MM.1S (cell line): ENCODE measurements around the gene THAP9.

Experiments used
- EZH2 ChIP-seq: fragments of 300-600 bp; sonication (generic); optimal IDR thresholded peaks from 2 replicates; pipeline ENCODE3; 2017; ENCODE audit warnings: low read depth, mild to moderate bottlenecking, antibody characterized with exemption, low read length, mixed read lengths
- EZH2phosphoT487 ChIP-seq: fragments of 300-600 bp; sonication (generic); IDR thresholded peaks from 2 replicates; pipeline ENCODE4 v1.6.1; 2018; ENCODE audit warnings: antibody characterized with exemption, low read length
- TF ChIP-seq, protein P1 (sequence below): fragments of 300-600 bp; sonication (generic); IDR thresholded peaks from 2 replicates; pipeline ENCODE4 v1.5.1; 2016; ENCODE audit warnings: antibody characterized with exemption, low read length, mixed read lengths

DNA sequence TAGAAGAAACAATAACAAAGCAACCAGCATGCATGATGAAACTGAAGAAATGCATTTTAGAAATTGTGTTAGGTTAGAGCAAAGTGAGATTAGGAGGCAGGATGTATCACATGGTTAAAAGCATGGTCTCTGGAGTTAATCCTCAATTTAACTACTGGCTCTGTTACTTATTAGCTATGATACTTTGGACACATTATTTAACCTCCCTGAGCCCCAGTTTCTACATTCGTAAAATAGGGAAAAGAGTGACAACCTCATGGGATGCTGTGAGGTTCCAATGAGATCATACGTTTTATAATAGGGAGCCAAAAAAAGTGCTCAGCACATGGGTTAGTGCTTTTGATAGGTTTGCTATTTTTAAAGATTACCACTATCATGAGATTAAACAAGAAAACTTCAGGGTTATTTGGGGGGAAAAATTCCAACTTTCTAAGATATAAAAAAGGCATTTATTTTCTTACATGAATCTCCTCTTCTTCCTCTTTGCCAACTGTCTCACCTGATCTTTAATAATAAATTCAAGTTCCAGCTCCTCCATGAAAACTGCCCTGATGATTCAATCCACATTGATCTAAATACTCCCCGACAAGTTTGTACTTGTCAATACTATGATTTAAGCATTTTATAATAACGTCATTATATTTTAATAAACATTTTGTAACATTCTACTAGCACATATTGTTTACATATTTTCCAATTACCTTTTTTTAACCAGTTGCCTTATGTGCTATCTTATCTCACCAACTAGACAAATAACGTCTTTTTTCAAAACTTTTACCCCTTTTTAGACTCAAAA lies 14.2 kb upstream of the THAP9 start:
- TF ChIP-seq, protein P1, sequence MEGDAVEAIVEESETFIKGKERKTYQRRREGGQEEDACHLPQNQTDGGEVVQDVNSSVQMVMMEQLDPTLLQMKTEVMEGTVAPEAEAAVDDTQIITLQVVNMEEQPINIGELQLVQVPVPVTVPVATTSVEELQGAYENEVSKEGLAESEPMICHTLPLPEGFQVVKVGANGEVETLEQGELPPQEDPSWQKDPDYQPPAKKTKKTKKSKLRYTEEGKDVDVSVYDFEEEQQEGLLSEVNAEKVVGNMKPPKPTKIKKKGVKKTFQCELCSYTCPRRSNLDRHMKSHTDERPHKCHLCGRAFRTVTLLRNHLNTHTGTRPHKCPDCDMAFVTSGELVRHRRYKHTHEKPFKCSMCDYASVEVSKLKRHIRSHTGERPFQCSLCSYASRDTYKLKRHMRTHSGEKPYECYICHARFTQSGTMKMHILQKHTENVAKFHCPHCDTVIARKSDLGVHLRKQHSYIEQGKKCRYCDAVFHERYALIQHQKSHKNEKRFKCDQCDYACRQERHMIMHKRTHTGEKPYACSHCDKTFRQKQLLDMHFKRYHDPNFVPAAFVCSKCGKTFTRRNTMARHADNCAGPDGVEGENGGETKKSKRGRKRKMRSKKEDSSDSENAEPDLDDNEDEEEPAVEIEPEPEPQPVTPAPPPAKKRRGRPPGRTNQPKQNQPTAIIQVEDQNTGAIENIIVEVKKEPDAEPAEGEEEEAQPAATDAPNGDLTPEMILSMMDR = no peak
- TF ChIP-seq EZH2 (no peak), EZH2phosphoT487 (no peak)
